Activated CD4-positive, alpha-beta memory T cell treated with anti-CD3 and anti-CD28 coated beads, Interleukin-2, amount 10 ng/mL, durations not matched to agents 7 days and 5 days (primary cell): ENCODE measurements around the gene SERAC1. TPM values are rescaled to one million over a fixed set of nuclear protein-coding genes. Genes with fewer than 3 reads are reported as not detected.

Experiments
- total RNA-seq, 2 experiments: library from RNA; stranded (reverse); gene quantifications; one replicate each; pipeline ENCODE4 v1.2.3, GENCODE V29; 2021

The SERAC1 gene
- total RNA-seq, 2 experiments from 2014 or later, result 6.1 to 7.0 TPM

Other genes starting within 250 kb of the SERAC1 start
- 10 to 100 TPM; 36.8 to 39.1 TPM for gene SYNJ2, start 186.4 kb downstream of the SERAC1 start, total RNA-seq
- gene GTF2H5, start 88 bp upstream of the SERAC1 start, total RNA-seq, result 10 to 100 TPM; 18.7 to 20.3 TPM
- gene TULP4, start 144.2 kb upstream of the SERAC1 start, total RNA-seq, result 10 to 100 TPM; 25.0 to 27.0 TPM